Upper lobe of left lung (tissue), 6 donors: ENCODE results near the gene MUC2. TPM values are rescaled to one million over a fixed set of nuclear protein-coding genes. Genes with fewer than 3 reads are reported as not detected.

ENCODE experiments used
- ATAC-seq, 2 donors: fragments of 200-7000 bp; cut with Tn5 transposase; one replicate each; pipeline ENCODE4 v1.9.1; 2022; ENCODE audit warnings: mild to moderate bottlenecking in 2 of 2, moderate library complexity in 2 of 2; ENCODE audit not compliant: low FRiP score in 2 of 2
- DNase-seq, 2 donors: peaks; one replicate each; pipeline ENCODE4 v3.0.0-alpha.2; 2019 to 2020
- H3K27ac ChIP-seq, 4 donors: fragments of 200-600 bp; sonication (generic); one replicate each; pipeline ENCODE4 v1.5.1; 2016 to 2019
- H3K27me3 ChIP-seq, 4 donors: fragments of 200-600 bp; sonication (generic); one replicate each; pipeline ENCODE4 v1.5.1; 2017 to 2019
- H3K36me3 ChIP-seq, 4 donors: fragments of 200-600 bp; sonication (generic); one replicate each; pipeline ENCODE4 v1.5.1; 2016 to 2019
- H3K4me1 ChIP-seq, 4 donors: fragments of 200-600 bp; sonication (generic); one replicate each; pipeline ENCODE4 v1.5.1; 2018 to 2019
- H3K4me3 ChIP-seq, 4 donors: fragments of 200-600 bp; sonication (generic); one replicate each; pipeline ENCODE4 v1.5.1; 2017 to 2019; ENCODE audit warnings: mild to moderate bottlenecking in 2 of 4, moderate library complexity in 1 of 4
- H3K9me3 ChIP-seq, 4 donors: fragments of 200-600 bp; sonication (generic); one replicate each; pipeline ENCODE4 v1.5.1; 2018 to 2019
- CTCF ChIP-seq, 6 experiments: fragments of 450-650 bp in 4 of 6; fragments of 200-600 bp in 2 of 6; sonication (generic) in 2 of 6; IDR thresholded peaks; one replicate each; pipeline ENCODE4 v1.5.1; 2016 to 2019; ENCODE audit warnings: antibody characterized with exemption in 6 of 6
- EP300 ChIP-seq, 4 donors: sonication (generic); formaldehyde crosslinking; IDR thresholded peaks; one replicate each; pipeline ENCODE4 v1.5.1; 2017; ENCODE audit warnings: antibody characterized with exemption in 4 of 4, control low read depth in 2 of 4
- POLR2A ChIP-seq, 4 donors: fragments of 450-650 bp; IDR thresholded peaks; one replicate each; pipeline ENCODE4 v1.5.1; 2016 to 2017; ENCODE audit warnings: antibody characterized with exemption in 4 of 4, mild to moderate bottlenecking in 2 of 4
- POLR2AphosphoS5 ChIP-seq, 2 donors: sonication (generic); formaldehyde crosslinking; IDR thresholded peaks; one replicate each; pipeline ENCODE4 v1.5.1; 2017; ENCODE audit warnings: antibody characterized with exemption in 2 of 2
- WGBS, 2 donors: methylation state at CpG; one replicate each; pipeline ENCODE4 v1.1.5; 2017 to 2018; 5-methylcytosine and 5-hydroxymethylcytosine counted together
- total RNA-seq, 6 donors: library from RNA; depleted of rRNA in 4 of 6; stranded (reverse); fragments of >200 nt in 4 of 6; gene quantifications; one replicate each; pipeline versions ENCODE4 v1.1.0 to v1.2.1, GENCODE V29; 2016 to 2021
- donor health status: DM: no; HTN: no; CAD: no; lungs with moderate emphysema.
- donor health status: DM: no; HTN: yes; CAD: no; lungs with severe emphysema.

Gene MUC2
- total RNA-seq, 6 donors from 2014 or later, result 0.11 to 0.84 TPM; not detected in 4

GRCh38 chr11:1101318-1102089 is 26.8 kb downstream of the MUC2 start:
- Histone ChIP-seq H3K27ac (no peak overlapping the region), H3K4me3 (no peak overlapping the region), H3K27me3 (no peaks in the 10 kb centered on the region), H3K36me3 (no peaks in the 10 kb centered on the region), H3K4me1 (no peaks in the 10 kb centered on the region), H3K9me3 (peaks cover 0 to 4% (median 0%) of the 10 kb centered on the region in 4 donors)
- DNase-seq, result peak in 1 of 2 donors; percentile 73
- TF ChIP-seq EP300 (IDR thresholded peaks at IDR 0.05), result no peak
- no peak for TF ChIP-seq CTCF (IDR thresholded peaks at IDR 0.05)
- no peak for TF ChIP-seq POLR2AphosphoS5 (IDR thresholded peaks at IDR 0.05)
- TF ChIP-seq POLR2A (IDR thresholded peaks at IDR 0.05), result no peak
- peak in 1 of 2 donors; percentile 11 for ATAC-seq
- WGBS, 2 donors, result 88 to 91% methylated on average over 21 to 49 of the region's 50 CpGs

GRCh38 chr11:1102221-1102971 is 27.7 kb downstream of the MUC2 start:
- TF ChIP-seq POLR2A (IDR thresholded peaks at IDR 0.05), result no peak
- no peak for TF ChIP-seq EP300 (IDR thresholded peaks at IDR 0.05)
- no peak for TF ChIP-seq CTCF (IDR thresholded peaks at IDR 0.05)
- TF ChIP-seq POLR2AphosphoS5 (IDR thresholded peaks at IDR 0.05), result no peak
- H3K4me1 ChIP-seq, result no peaks in the 10 kb centered on the region
- H3K27me3 ChIP-seq, result no peaks in the 10 kb centered on the region
- H3K9me3 ChIP-seq, result peaks cover 0 to 4% (median 0%) of the 10 kb centered on the region in 4 donors
- ATAC-seq, result no peak
- H3K27ac ChIP-seq, result no peak overlapping the region
- H3K4me3 ChIP-seq, result no peak overlapping the region
- peak in 1 of 2 donors; percentile 75 for DNase-seq
- WGBS, 2 donors, result 86 to 89% methylated on average over 8 to 27 of the region's 31 CpGs
- no peaks in the 10 kb centered on the region for H3K36me3 ChIP-seq

- Histone ChIP-seq H3K27me3 (no peaks in the 10 kb centered on the region), H3K36me3 (no peaks in the 10 kb centered on the region), H3K27ac (no peak overlapping the region), H3K4me3 (no peak overlapping the region), H3K9me3 (peaks cover 0 to 4% (median 0%) of the 10 kb centered on the region in 4 donors), H3K4me1 (no peaks in the 10 kb centered on the region)
- no peak for TF ChIP-seq CTCF (IDR thresholded peaks at IDR 0.05)
- no peak for TF ChIP-seq POLR2A (IDR thresholded peaks at IDR 0.05)
- TF ChIP-seq EP300 (IDR thresholded peaks at IDR 0.05), result no peak
- TF ChIP-seq POLR2AphosphoS5 (IDR thresholded peaks at IDR 0.05), result no peak
- ATAC-seq (no peak), DNase-seq (peak in 1 of 2 donors; percentile 60)
- 83 to 89% methylated on average over 11 to 12 of the region's 12 CpGs for WGBS, 2 donors
Measured at GRCh38 chr11:1102996-1103395, 28.3 kb downstream of the MUC2 start.

- 80 to 81% methylated on average over 4 to 38 of the region's 44 CpGs for WGBS, 2 donors
- TF ChIP-seq POLR2A (IDR thresholded peaks at IDR 0.05) (no peak), POLR2AphosphoS5 (IDR thresholded peaks at IDR 0.05) (no peak), CTCF (IDR thresholded peaks at IDR 0.05) (no peak), EP300 (IDR thresholded peaks at IDR 0.05) (no peak)
- ATAC-seq (no peak), DNase-seq (peak in 1 of 2 donors; percentile 78)
- H3K9me3 ChIP-seq, result peaks cover 0 to 4% (median 0%) of the 10 kb centered on the region in 4 donors
- no peak overlapping the region for H3K4me3 ChIP-seq
- no peaks in the 10 kb centered on the region for H3K4me1 ChIP-seq
- H3K27me3 ChIP-seq, result no peaks in the 10 kb centered on the region
- H3K27ac ChIP-seq, result no peak overlapping the region
- no peaks in the 10 kb centered on the region for H3K36me3 ChIP-seq
Measured at GRCh38 chr11:1103401-1104360, 29.0 kb downstream of the MUC2 start.
